Skeletal muscle satellite cell (primary cell): ENCODE results near the gene SLC15A1.

Source experiments
- H3K27me3 ChIP-seq: 2 replicates; pipeline ENCODE4 v1.7.0; 2013; ENCODE audit warnings: low read length; ENCODE audit not compliant: control insufficient read depth, insufficient read depth
- H3K36me3 ChIP-seq: 2 replicates; pipeline ENCODE4 v1.7.0; 2013; ENCODE audit warnings: mild to moderate bottlenecking, control low read depth, low read length; ENCODE audit not compliant: insufficient read depth
- H3K4me1 ChIP-seq: 2 replicates; pipeline ENCODE4 v1.7.0; 2013; ENCODE audit warnings: low read length; ENCODE audit not compliant: control insufficient read depth, insufficient read depth
- H3K4me2 ChIP-seq: 2 replicates; pipeline ENCODE4 v1.7.0; 2013; ENCODE audit warnings: mild to moderate bottlenecking, low read length
- H3K4me3 ChIP-seq: 2 replicates; pipeline ENCODE4 v1.7.0; 2013; ENCODE audit warnings: low read length
- H3K9ac ChIP-seq: 2 replicates; pipeline ENCODE4 v1.7.0; 2013; ENCODE audit warnings: mild to moderate bottlenecking, low read depth, low read length, moderate library complexity
- H3K9me3 ChIP-seq: replicated peaks from 2 replicates; pipeline ENCODE4 v1.7.0; 2013; ENCODE audit warnings: mild to moderate bottlenecking, control low read depth, low read length

The SLC15A1 gene

GRCh38 chr13:98689347-98689968 is 63.0 kb downstream of the SLC15A1 start:
- Histone ChIP-seq H3K9me3 (no peaks in the 10 kb centered on the region), H3K4me3 (no peak overlapping the region), H3K36me3 (no peaks in the 10 kb centered on the region), H3K4me2 (no peak overlapping the region), H3K4me1 (no peaks in the 10 kb centered on the region), H3K9ac (no peak overlapping the region), H3K27me3 (peaks cover 33% of the 10 kb centered on the region)

DNA sequence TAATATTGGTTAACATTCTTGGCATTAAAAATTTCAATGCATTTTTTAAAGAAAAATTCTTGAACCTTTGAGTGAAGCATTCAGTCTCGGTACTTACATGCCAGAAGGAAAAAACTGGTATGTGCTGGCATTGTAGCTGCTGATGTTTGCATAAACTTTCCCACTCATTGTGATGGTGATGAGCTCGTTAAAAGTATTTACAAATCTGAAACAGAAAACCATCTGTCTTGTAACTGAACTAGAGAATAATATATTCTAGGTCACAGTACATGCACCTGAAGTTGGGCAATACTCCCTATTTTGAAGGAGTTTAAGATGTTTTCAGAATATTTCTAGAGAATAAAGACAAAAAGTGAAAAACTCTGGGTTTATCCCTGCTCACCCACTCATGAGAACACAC is 64.1 kb downstream of the SLC15A1 start:
- no peak overlapping the region for H3K9ac ChIP-seq
- peaks cover 33% of the 10 kb centered on the region for H3K27me3 ChIP-seq
- no peaks in the 10 kb centered on the region for H3K9me3 ChIP-seq
- no peaks in the 10 kb centered on the region for H3K36me3 ChIP-seq
- H3K4me1 ChIP-seq = no peaks in the 10 kb centered on the region
- H3K4me3 ChIP-seq = no peak overlapping the region
- H3K4me2 ChIP-seq = no peak overlapping the region

DNA sequence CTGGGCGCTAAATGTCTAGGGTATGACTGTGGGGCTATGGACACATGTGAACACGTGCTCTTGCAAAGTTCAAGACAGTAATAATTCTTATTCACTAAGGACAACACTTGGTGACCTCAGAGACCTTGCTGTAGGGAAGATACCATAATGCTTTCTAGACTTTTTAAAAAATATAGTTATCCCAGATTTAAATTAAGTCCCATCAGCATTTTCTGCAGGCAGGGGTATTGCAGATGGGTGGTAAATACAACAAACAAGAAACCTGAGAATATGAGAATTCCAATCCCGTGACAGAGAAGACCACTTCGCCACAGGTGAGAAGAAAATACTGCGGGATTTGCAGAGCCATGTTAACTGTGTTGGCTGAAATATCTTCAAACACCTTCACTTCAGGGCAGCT is 65.2 kb downstream of the SLC15A1 start:
- Histone ChIP-seq H3K9me3 (no peaks in the 10 kb centered on the region), H3K4me2 (no peak overlapping the region), H3K4me1 (no peaks in the 10 kb centered on the region), H3K9ac (no peak overlapping the region), H3K36me3 (no peaks in the 10 kb centered on the region), H3K4me3 (no peak overlapping the region), H3K27me3 (peaks cover 29% of the 10 kb centered on the region)

- Histone ChIP-seq H3K27me3 (peaks cover 29% of the 10 kb centered on the region), H3K4me2 (no peak overlapping the region), H3K4me3 (no peak overlapping the region), H3K4me1 (no peaks in the 10 kb centered on the region), H3K9me3 (no peaks in the 10 kb centered on the region), H3K36me3 (no peaks in the 10 kb centered on the region), H3K9ac (no peak overlapping the region)
Measured at GRCh38 chr13:98686270-98686669, 66.2 kb downstream of the SLC15A1 start.

DNA sequence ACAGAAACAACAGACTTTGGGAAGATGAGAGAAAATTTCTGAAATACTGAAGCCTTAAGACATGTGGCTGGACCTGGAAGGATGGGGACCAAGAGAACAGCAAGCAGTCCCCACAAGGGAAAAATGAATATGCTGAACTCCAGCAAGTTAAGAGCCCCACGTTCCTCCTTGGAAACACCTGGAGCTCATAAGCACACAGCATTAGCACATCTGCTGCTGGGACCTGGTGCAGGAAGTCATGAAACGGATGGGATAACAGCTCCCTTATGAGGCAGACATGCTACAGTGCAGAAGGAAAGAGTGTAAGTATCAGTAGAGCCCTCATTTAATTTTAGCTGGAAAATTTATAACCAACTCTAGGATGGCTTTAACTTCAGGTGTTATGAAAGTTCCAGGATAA is 67.3 kb downstream of the SLC15A1 start:
- H3K9me3 ChIP-seq = no peaks in the 10 kb centered on the region
- no peaks in the 10 kb centered on the region for H3K4me1 ChIP-seq
- H3K27me3 ChIP-seq = peaks cover 29% of the 10 kb centered on the region
- no peak overlapping the region for H3K4me3 ChIP-seq
- H3K36me3 ChIP-seq = no peaks in the 10 kb centered on the region
- H3K9ac ChIP-seq = no peak overlapping the region
- H3K4me2 ChIP-seq = no peak overlapping the region

DNA sequence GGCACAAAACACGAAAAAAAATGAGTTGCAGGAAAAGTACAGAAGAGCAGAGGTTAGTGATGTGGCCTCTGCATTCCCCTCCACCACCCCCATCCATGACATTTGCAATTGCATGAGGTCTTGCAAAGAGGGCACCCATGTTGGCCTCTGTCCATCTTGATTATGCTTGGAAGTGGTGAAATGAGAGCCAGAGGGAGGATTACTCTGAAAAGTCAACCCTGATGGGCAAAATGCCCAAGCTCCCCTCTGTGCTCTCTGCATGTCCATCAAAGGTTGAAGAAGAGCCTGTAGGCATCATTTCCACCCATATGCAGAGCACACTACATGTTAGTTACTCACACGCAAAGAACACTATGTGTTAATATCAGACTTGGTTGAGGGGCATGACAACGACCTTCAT is 71.4 kb downstream of the SLC15A1 start:
- Histone ChIP-seq H3K4me2 (no peak overlapping the region), H3K4me1 (peaks cover 4% of the 10 kb centered on the region), H3K4me3 (no peak overlapping the region), H3K9ac (no peak overlapping the region), H3K27me3 (peaks cover 15% of the 10 kb centered on the region), H3K9me3 (no peaks in the 10 kb centered on the region), H3K36me3 (no peaks in the 10 kb centered on the region)

GRCh38 chr13:98678741-98679140 is 73.7 kb downstream of the SLC15A1 start:
- Histone ChIP-seq H3K27me3 (peaks cover 10% of the 10 kb centered on the region), H3K36me3 (no peaks in the 10 kb centered on the region), H3K9ac (no peak overlapping the region), H3K4me1 (peaks cover 4% of the 10 kb centered on the region), H3K4me3 (no peak overlapping the region), H3K4me2 (no peak overlapping the region), H3K9me3 (no peaks in the 10 kb centered on the region)

GRCh38 chr13:98677398-98677797 is 75.1 kb downstream of the SLC15A1 start:
- no peak overlapping the region for H3K4me2 ChIP-seq
- H3K9ac ChIP-seq = no peak overlapping the region
- peaks cover 4% of the 10 kb centered on the region for H3K4me1 ChIP-seq
- H3K9me3 ChIP-seq = no peaks in the 10 kb centered on the region
- H3K27me3 ChIP-seq = peaks cover 10% of the 10 kb centered on the region
- H3K4me3 ChIP-seq = no peak overlapping the region
- no peaks in the 10 kb centered on the region for H3K36me3 ChIP-seq

GRCh38 chr13:98676239-98676638 is 76.2 kb downstream of the SLC15A1 start:
- Histone ChIP-seq H3K9me3 (no peaks in the 10 kb centered on the region), H3K4me2 (no peak overlapping the region), H3K4me3 (no peak overlapping the region), H3K9ac (no peak overlapping the region), H3K36me3 (no peaks in the 10 kb centered on the region), H3K4me1 (peaks cover 4% of the 10 kb centered on the region), H3K27me3 (peaks cover 10% of the 10 kb centered on the region)

GRCh38 chr13:98675837-98676236 is 76.6 kb downstream of the SLC15A1 start:
- H3K4me3 ChIP-seq = no peak overlapping the region
- no peaks in the 10 kb centered on the region for H3K36me3 ChIP-seq
- H3K4me1 ChIP-seq = peaks cover 4% of the 10 kb centered on the region
- no peaks in the 10 kb centered on the region for H3K9me3 ChIP-seq
- H3K4me2 ChIP-seq = no peak overlapping the region
- no peak overlapping the region for H3K9ac ChIP-seq
- H3K27me3 ChIP-seq = peaks cover 10% of the 10 kb centered on the region

DNA sequence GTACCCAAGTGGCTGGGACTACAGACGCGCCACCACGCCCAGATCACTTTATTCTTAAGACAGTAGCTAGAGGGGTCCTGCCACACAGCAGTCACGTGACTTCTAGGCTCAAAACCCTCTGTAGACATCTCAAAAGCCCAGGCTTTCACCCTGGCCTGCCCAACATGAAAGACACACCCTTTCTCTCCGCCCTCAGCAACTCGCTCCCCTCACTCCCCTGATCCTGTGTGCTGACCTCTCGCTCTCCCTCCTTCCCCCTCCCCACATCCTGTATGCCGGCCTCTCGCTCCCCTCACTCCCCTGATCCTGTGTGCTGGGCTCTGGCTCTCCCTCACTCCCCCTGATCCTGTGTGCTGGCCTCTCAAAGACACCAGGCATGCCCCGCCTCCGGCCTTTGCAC is 77.4 kb downstream of the SLC15A1 start:
- H3K4me3 ChIP-seq = no peak overlapping the region
- H3K9ac ChIP-seq = no peak overlapping the region
- H3K27me3 ChIP-seq = peaks cover 10% of the 10 kb centered on the region
- no peaks in the 10 kb centered on the region for H3K36me3 ChIP-seq
- peaks cover 4% of the 10 kb centered on the region for H3K4me1 ChIP-seq
- H3K4me2 ChIP-seq = no peak overlapping the region
- H3K9me3 ChIP-seq = no peaks in the 10 kb centered on the region

GRCh38 chr13:98672947-98673613 is 79.4 kb downstream of the SLC15A1 start:
- H3K4me3 ChIP-seq = no peak overlapping the region
- no peaks in the 10 kb centered on the region for H3K9me3 ChIP-seq
- peak overlapping the region; percentile 11 for H3K9ac ChIP-seq
- H3K4me1 ChIP-seq = peaks cover 4% of the 10 kb centered on the region
- no peaks in the 10 kb centered on the region for H3K36me3 ChIP-seq
- H3K4me2 ChIP-seq = peak overlapping the region; percentile 45
- H3K27me3 ChIP-seq = peaks cover 27% of the 10 kb centered on the region
